Fibroblast of gingiva (primary cell): ENCODE data around the gene GALT.
"Not testable (repeated sequence)": the region's sequence is repeated elsewhere in the genome, so short reads cannot be mapped to it uniquely, and the experiment has no call there.

ENCODE experiments used
- DNase-seq: peaks from one replicate; pipeline ENCODE4 v3.0.0-alpha.2; 2011; ENCODE audit warnings: low read depth

GALT gene

GRCh38 chr9:34627716-34628655, 18.5 kb upstream of the GALT start:
- no peak for DNase-seq

- DNase-seq = no peak
These were observed 17.6 kb upstream of the GALT start, which contains the start of gene ARID3C for GRCh38 chr9:34628656-34629490. Gene ARID3C, minus strand, starts transcription at chr9:34629066. Its CDS starts 1,052 bp downstream, at chr9:34628014.

- no peak for DNase-seq
These were observed 17.0 kb upstream of the GALT start for GRCh38 chr9:34629491-34629808.

GRCh38 chr9:34630402-34631154, 15.9 kb upstream of the GALT start:
- no peak for DNase-seq

DNA sequence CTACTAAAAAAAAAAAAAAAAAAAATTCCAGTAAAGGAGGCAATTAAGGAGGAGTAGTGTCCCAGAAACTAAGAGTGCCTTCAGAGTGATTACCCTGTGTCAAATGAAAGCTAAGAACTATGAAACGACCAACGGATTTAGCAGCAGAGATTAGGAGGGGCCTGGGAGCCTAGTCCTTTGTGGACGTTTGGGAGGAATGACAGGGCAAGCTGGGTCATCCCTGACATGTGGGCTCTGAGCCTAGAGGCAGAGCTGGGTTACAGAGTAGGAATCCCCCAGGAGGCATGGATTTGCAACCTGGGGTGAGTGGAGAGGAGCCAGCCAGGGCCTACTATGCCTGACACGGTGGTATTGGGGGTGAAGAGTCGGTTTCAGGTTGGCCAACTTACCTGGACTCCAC, 13.3 kb upstream of the GALT start:
- DNase-seq = no peak

DNA sequence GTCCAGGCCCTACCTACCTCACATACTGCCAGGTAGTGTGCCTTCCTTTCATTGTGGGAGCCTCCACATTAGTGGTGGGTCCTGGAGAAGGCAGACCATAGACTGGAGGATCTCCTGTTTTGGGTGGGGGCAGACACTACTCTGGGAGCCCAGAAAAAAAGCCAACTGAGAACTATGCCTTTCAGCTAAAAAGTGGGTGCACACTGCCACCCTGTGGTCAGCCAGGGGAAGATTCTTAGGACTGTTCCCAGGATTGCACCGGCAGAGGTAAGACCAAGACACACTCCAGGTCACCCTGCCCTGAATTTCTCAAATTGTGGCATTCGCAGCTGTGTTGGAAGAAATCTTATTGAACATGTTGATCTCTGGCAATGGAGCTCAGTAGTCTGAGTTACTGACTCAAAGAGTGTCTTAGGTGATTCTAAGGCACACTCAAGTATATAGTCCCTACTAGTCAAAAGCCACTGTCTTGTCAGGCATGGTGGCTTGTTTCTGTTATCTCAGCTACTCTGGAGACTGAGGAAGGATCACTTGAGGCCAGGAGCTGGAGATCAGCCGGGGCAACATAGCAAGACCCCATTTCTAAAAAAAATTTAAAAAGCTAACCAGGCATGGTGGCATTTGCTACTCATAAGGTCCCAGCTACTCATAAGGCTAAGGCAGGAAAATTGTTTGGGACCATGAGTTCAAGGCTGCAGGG, 12.5 kb upstream of the GALT start:
- peak; percentile 40 for DNase-seq

- no peak for DNase-seq
These were observed 11.8 kb upstream of the GALT start for GRCh38 chr9:34634551-34635248.

- no peak for DNase-seq
These were observed 10.9 kb upstream of the GALT start for GRCh38 chr9:34635556-34635955.

DNA sequence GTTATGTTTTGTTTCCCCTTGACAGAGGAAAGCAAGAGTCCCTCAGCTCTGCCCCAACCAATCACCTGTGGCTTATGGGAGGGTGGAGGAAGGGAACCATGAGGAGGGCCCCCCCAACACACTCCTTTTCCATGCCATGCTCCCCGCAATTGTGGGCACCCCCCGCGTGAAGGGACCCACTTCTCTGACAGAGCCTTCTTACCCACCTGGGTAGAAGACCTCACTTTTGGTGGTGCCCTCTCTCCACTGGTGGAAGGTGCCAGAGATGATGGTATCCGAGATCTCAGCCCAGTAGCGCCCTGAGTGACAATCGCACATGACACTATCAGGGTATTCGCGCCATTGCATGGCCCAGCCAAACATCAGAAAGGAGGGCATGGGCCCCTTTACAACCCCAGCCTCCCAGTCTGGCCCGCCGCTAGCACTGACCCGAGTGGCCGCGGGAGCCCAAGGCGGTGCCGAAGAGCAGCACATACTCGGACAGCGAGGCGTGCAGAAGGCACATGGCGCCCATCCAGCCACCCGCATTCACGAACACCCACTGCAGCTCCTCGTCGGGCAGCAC, 9.6 kb upstream of the GALT start:
- peak; percentile 40 for DNase-seq

GRCh38 chr9:34637356-34638137, 8.9 kb upstream of the GALT start, which contains the start of gene SIGMAR1:
Gene SIGMAR1, minus strand, starts transcription at chr9:34637787. Its CDS starts 90 bp downstream, at chr9:34637697.
- peak; percentile 94 for DNase-seq

DNA sequence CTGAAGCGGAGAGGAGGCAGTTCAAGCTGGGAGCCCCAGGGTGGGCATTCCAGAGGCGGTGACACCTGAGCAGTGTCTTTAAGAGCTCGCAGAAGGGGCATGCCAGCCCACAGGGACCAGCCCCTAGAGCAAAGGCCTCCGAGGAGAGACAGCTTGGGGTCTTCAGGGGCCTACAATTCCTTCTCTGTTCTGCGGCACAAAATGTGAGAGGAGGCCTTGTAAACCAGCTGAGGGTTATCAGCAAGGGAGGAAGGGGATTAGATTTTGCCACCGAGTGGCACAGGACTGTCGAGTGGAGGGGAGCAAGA, 8.4 kb upstream of the GALT start:
- DNase-seq = no peak

GRCh38 chr9:34639322-34639721, 7.2 kb upstream of the GALT start:
- DNase-seq = not testable (repeated sequence)

DNA sequence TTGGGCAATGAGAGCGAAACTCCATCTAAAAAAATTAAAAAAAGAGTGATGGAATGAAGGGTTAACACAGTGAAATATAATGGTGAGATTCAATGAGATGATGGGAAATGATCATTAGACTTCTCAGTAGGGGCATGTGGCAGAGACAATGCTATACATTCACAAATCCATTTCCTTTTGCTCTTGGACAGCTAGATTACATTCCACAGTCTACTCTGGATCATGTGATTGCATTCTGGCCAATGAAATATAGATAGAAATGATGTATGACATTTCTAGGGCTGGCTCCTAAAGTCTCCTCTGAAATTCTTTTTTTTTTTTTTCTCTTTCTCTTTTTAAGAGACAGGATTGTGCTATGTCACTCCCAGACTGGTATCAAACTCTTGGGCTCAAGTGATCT, 3.8 kb upstream of the GALT start:
- no peak for DNase-seq

- DNase-seq = no peak
These were observed 1.6 kb upstream of the GALT start for GRCh38 chr9:34644766-34645314.

DNA sequence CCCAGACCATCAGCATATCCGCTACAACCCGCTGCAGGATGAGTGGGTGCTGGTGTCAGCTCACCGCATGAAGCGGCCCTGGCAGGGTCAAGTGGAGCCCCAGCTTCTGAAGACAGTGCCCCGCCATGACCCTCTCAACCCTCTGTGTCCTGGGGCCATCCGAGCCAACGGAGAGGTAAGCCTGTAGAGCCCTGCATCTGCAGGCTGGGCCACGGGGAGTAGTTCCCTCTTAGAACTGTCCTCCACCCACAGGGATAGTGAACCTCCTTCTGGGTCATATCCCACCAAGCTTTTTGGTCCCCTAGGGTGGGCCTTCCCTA, 569 bp downstream of the GALT start:
- no peak for DNase-seq

DNA sequence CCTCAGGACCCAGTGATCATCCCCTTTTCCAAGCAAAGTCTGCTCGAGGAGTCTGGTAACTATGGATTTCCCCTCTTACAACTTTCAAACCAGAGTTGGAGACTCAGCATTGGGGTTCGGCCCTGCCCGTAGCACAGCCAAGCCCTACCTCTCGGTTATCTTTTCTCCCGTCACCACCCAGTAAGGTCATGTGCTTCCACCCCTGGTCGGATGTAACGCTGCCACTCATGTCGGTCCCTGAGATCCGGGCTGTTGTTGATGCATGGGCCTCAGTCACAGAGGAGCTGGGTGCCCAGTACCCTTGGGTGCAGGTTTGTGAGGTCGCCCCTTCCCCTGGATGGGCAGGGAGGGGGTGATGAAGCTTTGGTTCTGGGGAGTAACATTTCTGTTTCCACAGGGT, 1.2 kb downstream of the GALT start:
- no peak for DNase-seq

- no peak for DNase-seq
These were observed 2.2 kb downstream of the GALT start for GRCh38 chr9:34648673-34649072.

DNA sequence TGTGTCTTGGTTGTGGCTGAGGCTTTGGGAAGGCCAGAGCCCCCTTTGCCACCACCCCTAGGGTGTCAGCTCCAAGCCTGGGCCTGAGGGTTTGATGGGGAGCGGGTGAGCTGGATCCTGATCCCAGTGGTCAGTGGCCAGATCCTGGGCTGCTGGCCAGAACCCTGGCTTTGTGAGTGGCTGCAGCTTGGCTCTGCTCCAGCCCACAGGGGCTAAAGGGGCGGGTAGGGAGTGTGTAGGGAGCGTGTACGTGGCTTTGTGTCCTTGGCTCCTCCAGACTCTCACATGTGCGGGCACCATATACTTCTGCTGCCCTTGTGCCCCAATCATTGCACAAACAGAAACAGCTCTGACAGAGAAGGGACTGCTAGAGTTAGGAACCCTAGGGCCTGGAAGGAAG, 4.3 kb downstream of the GALT start:
- DNase-seq = peak; percentile 38

DNA sequence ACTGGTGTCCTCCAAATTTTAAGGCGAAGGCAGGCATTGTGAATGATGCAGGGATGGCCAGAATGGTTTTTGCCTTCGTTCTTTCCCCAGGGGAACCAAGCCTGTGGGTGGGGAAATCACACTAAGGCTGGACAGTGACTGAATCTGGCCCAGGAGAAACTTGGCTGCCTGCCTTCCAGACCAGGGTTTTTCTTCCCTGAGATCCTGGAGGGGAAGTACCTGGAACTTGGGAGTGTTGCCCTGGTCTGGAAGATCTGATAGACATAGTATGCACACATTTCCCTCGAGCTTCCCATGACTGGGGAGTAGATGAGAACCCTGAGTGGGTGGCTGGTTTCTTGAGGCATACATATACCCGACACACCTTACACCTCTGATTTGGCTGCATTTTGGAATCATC, 4.8 kb downstream of the GALT start:
- DNase-seq = peak; percentile 52
